GM18870 (cell line): Measurements from ENCODE around the gene CD200R1L.

Experiments
- ATAC-seq: cut with Tn5 transposase; IDR thresholded peaks from one replicate; pipeline ENCODE4 v1.9.1; 2021; ENCODE audit warnings: moderate library complexity; ENCODE audit not compliant: unreplicated experiment

The CD200R1L gene

DNA sequence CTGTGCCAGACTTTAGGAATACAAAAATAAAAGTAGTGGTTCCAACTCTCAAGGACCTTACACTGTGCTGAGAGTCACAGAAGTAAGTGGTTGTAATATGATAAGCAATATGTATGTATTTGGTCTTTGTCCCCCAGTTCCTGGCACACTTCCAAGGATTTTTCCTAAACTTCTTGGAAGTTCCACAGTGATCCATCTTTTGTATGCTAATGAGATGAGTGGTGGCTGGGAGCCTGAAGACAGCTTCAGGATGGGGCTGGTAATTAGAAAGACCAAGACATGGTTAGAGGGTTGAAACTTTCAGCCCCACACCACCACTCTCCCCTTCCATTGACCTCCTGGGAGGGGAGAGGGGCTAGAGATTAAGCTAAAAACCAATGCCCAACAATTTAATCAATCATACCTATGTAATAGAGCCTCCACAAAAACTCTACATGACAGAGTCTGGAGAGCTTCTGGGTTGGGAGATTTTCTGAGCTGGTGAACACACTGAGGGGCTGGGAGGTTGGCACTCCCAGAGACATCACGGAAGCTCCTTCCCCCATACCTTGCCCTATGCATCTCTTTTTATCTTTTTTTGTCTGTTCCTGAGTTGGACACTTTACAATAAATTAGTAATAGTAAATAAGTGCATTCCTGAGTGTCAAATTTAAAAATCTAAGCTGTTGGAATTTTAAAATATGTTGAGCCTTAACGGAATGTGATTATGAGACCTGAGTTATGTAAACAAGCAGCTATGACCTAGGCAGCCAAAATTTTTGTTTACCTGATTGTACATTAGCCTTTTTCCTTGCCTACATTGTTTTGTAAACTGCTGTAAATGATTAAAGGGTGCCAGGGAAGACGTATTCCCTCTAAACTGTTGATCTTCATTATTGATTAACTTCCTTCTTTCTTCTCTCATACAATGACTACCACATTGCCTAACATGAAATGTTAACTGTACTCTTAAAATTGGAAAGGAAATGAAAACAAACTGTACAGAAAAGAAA lies 24.3 kb downstream of the CD200R1L start:
- no peak for ATAC-seq

DNA sequence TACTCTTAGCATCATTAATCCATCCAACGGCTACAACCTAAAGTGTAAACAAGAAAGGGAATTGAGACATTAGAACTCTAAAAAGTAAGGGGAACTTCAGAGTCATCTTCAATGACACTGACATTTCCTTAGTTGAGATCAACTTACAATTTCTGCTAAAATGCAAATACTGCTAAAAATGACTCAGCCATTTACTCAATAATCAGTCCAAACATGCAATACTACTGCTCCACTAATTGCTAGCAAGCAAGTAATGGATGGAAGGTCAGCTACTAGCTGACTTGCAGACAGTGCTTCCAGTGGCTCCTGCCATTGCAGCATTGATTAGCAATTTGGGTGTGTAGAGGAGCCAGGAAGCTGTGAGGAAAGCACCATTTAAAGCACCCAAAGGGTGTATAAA lies 28.4 kb downstream of the CD200R1L start:
- ATAC-seq, result no peak

DNA sequence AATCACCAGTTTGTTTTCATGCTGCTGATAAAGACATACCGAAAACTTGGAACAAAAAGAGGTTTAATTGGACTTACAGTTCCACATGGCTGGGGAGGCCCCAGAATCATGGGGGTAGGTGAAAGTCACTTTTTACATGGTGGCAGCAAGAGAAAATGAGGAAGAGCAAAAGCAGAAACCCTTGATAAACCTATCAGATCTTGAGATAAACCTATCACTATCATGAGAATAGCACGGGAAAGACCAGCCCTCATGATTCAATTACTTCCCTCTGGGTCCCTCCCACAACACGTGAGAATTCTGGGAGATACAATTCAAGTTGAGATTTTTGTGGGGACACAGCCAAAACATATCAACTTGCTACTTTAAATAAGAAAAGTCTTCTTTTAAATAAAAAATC lies 28.9 kb downstream of the CD200R1L start:
- no peak for ATAC-seq

DNA sequence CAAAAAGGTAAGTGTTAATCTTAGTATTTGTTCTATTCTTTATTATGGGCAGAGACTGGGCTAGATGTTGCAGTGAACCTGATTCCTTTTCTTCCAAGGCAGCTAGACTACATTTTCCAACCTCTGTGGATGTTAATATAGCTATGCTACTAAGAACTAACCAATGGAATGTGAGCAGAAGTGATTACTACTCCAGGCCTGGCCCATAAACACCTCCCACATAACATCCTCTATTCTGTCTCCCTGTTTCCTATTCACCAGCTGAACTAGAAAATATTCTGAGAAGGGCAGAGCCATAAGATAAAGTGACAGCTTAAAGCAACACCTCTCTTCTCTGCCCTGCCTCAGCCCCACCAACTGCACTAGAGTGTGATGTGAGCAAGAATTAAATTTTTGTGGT lies 29.4 kb downstream of the CD200R1L start:
- ATAC-seq, result no peak

DNA sequence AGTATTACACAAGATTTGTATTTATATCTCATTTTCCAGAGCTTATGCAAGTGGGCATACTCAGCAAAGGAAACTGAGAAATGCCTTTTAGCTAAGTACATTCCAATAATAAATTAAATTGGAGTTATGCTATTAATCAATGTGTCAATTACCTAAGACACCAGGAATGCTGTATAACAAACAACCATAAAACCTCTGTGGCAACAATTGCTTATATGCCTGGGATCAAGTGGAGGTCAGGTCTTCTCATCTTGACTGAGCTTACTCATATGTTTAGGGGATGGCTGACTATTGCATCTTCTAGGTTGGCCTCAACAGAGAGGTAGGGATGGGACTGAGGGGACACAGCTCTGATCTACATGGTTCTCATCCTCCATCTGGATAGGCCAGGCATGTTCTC lies 30.7 kb downstream of the CD200R1L start:
- ATAC-seq, result no peak

DNA sequence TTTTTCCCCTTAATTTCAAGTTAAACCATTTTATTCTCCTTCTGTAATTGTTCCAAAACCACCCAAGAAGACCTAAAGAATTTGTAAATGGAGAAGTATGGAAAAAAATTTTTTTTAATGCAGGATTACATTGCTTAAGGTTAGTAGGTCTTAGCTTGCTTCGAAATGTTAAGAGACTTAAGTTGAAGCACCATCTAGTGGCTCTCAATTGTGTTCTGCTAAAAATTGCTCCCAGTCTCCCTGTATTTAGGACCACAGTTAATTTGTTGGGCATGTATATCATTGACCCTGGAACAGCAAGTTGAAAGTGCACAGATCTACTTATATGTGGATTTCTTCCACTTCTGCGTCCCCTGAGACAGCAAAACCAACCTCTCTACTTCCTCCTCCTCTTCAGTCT lies 32.4 kb downstream of the CD200R1L start:
- no peak for ATAC-seq

DNA sequence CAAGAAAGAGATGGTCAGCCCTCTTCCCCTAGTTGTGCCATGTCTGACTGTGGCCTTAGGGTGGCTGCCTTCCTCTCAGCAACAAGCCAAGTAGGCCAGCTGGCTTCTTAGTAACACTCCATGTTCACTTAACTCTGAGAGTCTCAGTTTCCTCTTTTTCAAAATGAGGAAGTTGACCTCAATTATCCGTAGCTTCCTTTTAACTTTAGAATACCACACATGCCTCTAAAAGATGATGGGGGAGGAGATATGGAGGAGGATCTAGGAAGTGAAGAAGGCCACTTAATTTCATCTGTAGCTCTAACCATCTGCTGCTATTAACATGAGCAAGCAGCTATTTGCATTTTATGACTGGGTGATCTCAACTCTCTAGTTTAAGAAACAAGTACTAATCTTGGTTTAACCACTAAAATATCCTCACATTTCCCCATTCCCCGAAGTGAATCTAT lies 32.9 kb downstream of the CD200R1L start:
- peak; percentile 70 for ATAC-seq

DNA sequence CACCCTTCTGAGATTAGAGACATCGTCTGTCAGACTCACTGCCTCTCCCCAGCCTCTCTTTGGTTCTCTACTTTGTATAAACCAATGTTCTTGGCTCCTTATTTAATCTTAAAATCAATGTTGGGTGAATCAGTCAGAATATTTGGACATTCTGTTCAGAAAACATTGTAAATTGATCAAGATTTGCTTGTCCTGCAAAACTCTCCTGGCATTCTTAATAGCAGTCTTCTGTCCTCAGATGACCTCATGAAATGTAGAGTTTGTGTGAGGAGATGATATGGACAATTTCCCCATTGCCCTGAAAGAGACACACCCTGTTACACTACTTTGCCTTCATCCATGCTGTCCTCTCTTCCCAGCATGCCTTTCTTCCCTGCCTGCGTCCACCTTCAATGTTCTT lies 33.6 kb downstream of the CD200R1L start:
- no peak for ATAC-seq

DNA sequence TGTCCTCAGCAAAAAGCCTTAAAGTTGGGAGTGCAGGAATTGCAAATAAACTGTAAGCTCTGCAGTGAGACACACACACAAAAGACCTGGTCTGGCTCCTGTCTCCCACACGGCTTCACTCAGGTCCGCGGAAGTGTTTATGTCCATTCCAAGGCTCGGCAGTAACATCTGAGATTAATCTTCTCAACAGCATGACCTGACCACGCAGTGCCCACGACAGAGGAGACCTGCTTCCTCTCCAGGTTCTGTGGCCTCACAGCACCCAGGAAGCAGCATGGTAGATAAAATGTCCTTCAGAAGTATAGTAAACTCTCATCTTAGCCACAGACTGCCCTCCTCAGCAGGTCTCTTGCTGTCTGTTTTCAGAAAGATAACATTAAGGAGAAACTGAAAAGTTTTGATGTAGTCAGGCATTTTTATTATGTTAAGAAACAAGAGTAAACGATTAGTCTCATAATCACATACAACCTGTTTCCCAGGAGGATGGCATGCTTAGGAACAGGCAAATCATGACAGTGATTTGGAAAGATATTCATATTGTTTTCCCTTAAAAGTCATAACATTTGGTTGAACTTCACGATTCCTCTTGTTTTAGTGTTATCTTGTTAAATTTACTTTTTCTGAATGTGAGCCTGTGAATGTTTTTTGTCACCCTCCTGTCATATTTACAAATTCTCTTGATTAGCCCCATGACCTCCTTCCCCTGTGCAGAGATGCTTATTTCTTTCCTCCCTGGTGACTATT lies 34.6 kb downstream of the CD200R1L start:
- no peak for ATAC-seq

DNA sequence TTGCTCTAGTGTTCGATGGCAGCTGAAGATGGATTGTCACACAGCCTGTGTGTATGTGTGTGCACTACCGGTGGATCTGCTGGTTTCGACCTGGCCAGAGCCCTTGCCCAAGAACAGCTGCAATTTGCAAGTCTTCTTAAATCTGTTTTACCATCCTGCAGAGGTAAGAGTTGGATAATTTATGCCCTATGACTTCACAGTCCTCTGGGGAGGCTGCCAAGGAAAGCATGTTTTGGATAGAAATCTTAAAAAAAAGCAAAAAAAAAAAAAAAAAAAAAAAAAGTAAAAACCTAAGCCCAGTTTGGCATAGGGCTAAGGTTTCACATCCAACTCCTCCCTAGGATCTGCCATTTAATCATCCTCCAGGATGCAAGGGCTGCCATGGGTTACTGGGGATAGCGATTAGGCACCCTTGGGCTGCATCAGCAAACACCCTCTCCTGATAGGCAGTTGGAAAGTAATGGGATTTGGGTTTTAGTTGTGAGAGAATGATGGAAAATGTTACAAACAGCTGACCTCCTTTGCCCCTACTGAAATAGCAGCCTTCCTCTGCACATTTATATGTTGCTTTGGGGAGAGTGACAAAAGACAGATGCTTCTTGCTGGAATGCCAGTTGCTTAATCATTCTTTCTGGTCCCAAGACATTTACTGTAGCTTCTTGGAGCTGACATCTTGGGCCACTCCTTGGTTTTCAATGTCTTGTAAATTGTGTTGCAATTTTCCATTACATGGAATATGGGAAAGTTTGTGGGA lies 35.4 kb downstream of the CD200R1L start:
- ATAC-seq, result no peak

DNA sequence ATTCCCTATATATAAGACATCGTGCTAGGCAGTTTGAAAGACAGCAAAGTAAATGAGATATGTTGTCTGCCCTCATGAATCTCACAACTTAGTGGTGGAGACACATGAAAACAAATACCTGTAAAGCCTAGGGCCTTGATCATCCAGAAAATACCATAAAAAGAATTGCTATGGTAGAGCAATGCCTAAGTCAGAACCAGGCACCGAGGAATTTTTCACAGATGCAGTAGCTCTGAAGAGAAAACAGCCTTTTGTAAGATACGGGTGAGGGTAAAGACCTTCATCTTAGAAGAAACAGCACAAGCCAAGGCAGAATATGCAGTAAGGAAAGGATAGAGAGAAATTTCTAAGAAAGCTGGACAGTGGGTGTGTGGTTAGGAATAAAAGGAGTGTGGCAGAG lies 36.1 kb downstream of the CD200R1L start:
- no peak for ATAC-seq

DNA sequence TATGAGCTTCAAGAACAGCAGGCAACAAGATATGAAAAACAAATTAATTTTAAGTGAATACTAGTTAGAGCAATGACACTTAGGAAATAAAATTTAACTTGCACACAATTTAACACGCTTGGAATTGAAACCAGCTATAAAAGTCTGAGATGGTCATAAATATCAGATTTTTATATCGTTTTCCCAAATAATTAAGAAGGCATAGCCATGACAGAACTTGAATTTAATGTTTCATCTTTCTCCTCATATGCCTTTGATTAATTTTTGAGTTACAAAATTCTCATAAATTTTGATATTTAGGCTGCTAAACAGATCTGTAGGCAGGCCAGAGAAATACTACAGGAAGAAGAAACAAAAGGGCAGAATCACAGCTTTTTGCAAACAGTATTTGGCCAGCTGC lies 38.5 kb downstream of the CD200R1L start:
- ATAC-seq, result no peak

DNA sequence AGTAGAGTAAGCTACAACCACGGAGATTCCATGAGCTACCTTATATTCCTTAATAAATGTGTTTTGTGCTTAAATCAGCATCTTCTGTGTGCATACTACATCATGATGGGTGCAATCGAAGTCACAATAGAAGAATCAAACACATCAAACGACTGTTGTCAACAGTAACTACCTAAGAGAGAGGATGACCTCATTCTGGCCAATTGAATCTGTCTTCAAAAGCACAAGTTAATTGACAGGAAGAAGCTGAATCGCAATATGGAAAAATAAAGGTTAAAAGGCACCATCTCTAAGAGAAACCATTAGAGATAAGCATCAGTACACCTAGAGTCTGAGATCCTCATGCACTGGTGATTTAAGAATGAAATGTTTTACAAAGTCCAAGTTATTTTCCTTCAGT lies 39.0 kb downstream of the CD200R1L start:
- ATAC-seq, result no peak

DNA sequence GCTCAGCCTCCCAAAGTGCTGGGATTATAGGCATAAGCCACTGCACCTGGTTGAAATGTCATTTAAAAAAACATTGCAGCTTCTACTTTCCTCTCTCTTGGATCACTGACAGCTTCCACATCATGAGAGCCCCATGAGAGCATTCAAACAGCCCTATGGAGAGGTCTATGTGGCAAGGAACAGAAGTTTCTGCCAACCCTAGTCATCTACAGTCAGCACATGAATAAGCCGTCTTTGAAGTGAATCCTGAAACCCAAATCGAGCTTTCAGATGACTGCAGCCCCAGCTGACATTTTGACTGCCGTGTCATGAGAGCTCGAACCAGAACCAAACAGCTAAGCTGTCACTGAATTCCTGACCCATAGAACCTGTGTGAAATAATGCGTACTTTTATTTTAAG lies 39.8 kb downstream of the CD200R1L start:
- no peak for ATAC-seq

DNA sequence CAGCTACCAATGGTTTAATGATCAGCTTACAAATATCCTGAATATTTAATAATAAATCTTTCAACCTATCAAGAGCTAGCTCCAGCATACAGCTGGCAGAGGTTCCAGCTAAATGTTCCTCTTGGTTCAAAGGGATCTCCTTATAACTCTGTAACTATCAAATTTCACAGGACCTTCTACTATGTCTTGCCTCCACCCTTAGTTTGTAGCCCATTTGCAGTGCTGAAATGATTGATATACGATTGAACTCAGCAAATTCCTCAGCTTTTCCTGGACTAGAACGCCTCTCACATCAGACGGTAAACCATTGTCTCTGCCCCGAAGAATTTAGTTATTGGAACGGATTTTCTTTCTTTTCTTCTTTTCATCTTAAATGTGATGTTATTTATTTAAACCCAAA lies 41.5 kb downstream of the CD200R1L start:
- ATAC-seq, result no peak

DNA sequence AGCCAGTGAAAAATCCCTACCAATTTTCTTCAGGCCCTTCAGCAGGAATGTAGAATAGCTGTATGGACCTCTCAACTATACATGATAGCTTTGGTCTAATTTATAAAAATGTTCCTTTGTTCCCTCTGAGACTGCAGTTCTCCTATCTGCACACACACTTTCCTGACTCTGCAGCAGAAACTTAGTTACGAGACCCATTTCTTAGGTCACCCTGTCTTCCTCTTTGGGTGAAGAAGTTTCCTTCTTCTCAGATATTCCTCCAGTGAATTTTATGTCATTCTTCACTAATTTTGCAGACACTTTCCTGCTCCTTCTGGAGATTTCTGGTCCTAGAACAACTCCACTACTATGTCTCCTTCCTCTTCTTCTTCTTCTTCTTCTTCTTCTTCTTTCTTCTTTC lies 42.6 kb downstream of the CD200R1L start:
- no peak for ATAC-seq

DNA sequence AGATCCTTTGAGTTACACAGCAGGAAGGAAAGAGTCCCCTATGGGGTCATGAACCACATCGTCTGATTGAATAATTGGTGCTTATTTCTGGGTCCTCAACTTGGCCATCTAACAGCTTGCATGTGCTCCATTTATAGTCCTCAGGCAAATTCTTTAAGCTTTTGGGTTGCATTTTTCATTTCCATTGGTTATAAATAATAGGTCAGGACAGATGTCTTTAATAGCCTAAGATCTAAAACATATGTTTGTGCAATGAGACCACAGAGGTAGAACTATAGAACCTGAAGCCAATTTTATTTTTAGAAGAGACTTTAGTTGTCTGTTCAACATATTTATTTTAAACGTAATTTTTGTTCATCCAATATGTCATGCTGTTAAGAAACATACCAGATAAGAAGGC lies 43.2 kb downstream of the CD200R1L start:
- ATAC-seq, result no peak

DNA sequence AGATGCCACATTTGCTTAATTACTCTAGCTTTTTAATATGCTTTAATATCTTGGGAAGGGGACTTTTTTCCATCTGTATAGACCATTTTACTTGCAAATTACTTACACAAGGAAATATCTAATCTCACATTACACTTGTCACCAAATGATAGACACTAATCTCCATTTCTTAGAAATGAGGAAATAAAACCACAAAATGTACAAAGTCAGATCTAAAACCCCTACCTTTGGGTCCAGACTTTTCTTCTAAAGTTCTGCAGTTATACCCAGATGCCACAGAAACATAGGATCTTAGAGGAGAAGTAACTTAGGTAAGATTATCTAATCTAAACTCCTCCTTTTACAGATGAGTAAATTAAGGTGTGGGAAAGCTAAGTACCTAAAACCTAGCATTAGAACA lies 44.3 kb downstream of the CD200R1L start:
- no peak for ATAC-seq

DNA sequence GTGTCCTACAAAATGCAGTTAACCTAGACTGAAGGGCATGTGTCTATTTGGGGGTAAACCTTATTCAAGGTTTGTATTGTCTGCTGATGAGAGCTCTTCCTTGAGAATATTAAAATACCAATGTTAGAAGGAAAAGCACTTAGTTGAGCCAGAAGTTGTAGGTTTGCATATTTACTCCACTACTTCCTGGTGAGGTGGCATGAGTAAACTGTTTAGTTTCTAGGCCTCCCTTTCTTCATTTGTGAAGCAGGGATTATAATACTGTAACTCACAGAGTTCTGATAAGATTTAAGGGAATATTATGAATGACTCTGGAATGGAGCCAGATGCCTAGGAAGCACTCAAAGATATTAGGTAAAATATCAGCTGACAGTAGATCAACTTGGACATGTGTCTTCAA lies 46.7 kb downstream of the CD200R1L start:
- ATAC-seq, result no peak

DNA sequence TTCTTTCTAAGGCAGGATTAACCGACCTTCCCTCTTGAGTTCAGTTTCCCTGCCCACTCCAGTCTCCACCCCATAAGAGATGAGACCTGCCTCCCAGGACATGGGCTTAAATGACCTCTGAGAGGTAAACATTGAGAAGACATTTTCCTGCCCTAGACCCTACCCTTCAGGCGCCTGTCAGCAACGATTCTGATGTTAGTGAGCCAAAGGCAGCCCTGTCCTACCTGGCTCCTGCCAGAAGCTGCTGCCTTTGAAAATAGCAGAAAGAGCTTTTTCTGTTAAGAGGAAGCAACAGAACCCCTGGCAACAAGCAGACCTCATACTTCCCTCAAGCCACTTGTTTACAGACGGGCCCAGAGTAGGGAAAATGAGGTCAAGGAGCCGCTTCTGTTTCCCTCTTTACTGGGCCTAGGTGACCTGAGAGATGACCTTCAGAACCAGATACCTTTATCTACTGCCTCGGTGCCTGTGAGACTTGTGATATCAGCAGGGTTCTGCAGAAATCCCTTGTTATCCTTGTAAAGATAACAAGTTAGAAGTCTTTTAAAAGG lies 52.0 kb downstream of the CD200R1L start:
- ATAC-seq, result no peak
